HEK293 (cell line): Measurements from ENCODE around the gene SLC1A2.

Experiments
- CTCF ChIA-PET: fragments of 350-600 bp; formaldehyde crosslinking; extraction: SDS; loops from one replicate; lab custom pipeline; 2021; ENCODE audit warnings: antibody characterized with exemption; lab: Yijun Ruan, JAX
- POLR2A ChIA-PET: fragments of 300-600 bp; formaldehyde crosslinking; extraction: SDS; loops from one replicate; lab custom pipeline; 2020; ENCODE audit warnings: antibody characterized with exemption, inconsistent platforms; lab: Yijun Ruan, JAX
- H3K27ac ChIP-seq: fragments of 200-500 bp; sonication (Bioruptor generic); 2 replicates; pipeline ENCODE4 v1.5.1; 2014; ENCODE audit warnings: low read depth, low read length, control low read depth, inconsistent platforms; ENCODE audit errors: extremely low read depth
- H3K36me3 ChIP-seq, 2 experiments: fragments of 200-500 bp in 1 of 2; sonication (Bioruptor generic) in 1 of 2; 1 replicate in 1 of 2; 2 replicates in 1 of 2; pipeline ENCODE4 v1.5.1; 2014 to 2017; ENCODE audit warnings: inconsistent platforms in 2 of 2, low read length in 2 of 2; ENCODE audit not compliant: control insufficient read depth in 2 of 2, insufficient read depth in 1 of 2
- H3K4me1 ChIP-seq: fragments of 200-500 bp; sonication (Bioruptor generic); 2 replicates; pipeline ENCODE4 v1.5.1; 2014; ENCODE audit warnings: mild to moderate bottlenecking, low read length, inconsistent platforms; ENCODE audit not compliant: control insufficient read depth, insufficient read depth
- H3K4me3 ChIP-seq: 2 replicates; pipeline ENCODE4 v1.5.1; 2011; ENCODE audit warnings: low read depth, mild to moderate bottlenecking, control low read depth, low read length, moderate library complexity
- H3K9me3 ChIP-seq: fragments of 200-500 bp; sonication (Bioruptor generic); 2 replicates; pipeline ENCODE4 v1.5.1; 2014; ENCODE audit warnings: low read depth, low read length, inconsistent platforms; ENCODE audit not compliant: control insufficient read depth, insufficient read depth
- ELK4 ChIP-seq: IDR thresholded peaks from 2 replicates; pipeline ENCODE4 v1.6.1; 2011; ENCODE audit warnings: mild to moderate bottlenecking, low read depth, low read length, borderline replicate concordance
- GLI2 ChIP-seq: fragments of 450-650 bp; formaldehyde crosslinking; IDR thresholded peaks from 2 replicates; pipeline ENCODE4; 2017; ENCODE audit warnings: missing biosample characterization, missing genetic modification characterization, low read depth, borderline replicate concordance
- GLI4 ChIP-seq: fragments of 450-650 bp; formaldehyde crosslinking; IDR thresholded peaks from 2 replicates; pipeline ENCODE4 v1.5.1; 2016; ENCODE audit warnings: missing biosample characterization, missing genetic modification characterization
- KLF1 ChIP-seq: fragments of 450-650 bp; formaldehyde crosslinking; IDR thresholded peaks from 2 replicates; pipeline ENCODE4 v1.5.1; 2016; ENCODE audit warnings: missing biosample characterization, missing genetic modification characterization
- MZF1 ChIP-seq: fragments of 450-650 bp; formaldehyde crosslinking; IDR thresholded peaks from 2 replicates; pipeline ENCODE4 v1.5.1; 2017; ENCODE audit warnings: missing biosample characterization, missing genetic modification characterization, borderline replicate concordance
- PRDM2 ChIP-seq: fragments of 450-650 bp; formaldehyde crosslinking; IDR thresholded peaks from 2 replicates; pipeline ENCODE4 v1.5.1; 2016; ENCODE audit warnings: missing biosample characterization, missing genetic modification characterization, borderline replicate concordance
- TSHZ1 ChIP-seq: fragments of 450-650 bp; formaldehyde crosslinking; IDR thresholded peaks from 2 replicates; pipeline ENCODE4 v1.5.1; 2016; ENCODE audit warnings: missing biosample characterization, missing genetic modification characterization, borderline replicate concordance
- ZBTB49 ChIP-seq: fragments of 450-650 bp; formaldehyde crosslinking; IDR thresholded peaks from 2 replicates; pipeline ENCODE4 v1.5.1; 2016; ENCODE audit warnings: missing biosample characterization, missing genetic modification characterization, low read depth
- ZNF114 ChIP-seq: fragments of 450-650 bp; formaldehyde crosslinking; IDR thresholded peaks from 2 replicates; pipeline ENCODE4 v1.5.0; 2017; ENCODE audit warnings: missing biosample characterization, missing genetic modification characterization
- ZNF133 ChIP-seq: fragments of 450-650 bp; formaldehyde crosslinking; IDR thresholded peaks from 2 replicates; pipeline ENCODE4 v1.5.1; 2016; ENCODE audit warnings: missing biosample characterization, missing genetic modification characterization
- ZNF175 ChIP-seq: fragments of 450-650 bp; formaldehyde crosslinking; IDR thresholded peaks from 2 replicates; pipeline ENCODE4 v1.5.1; 2016; ENCODE audit warnings: missing biosample characterization, missing genetic modification characterization
- ZNF19 ChIP-seq: fragments of 450-650 bp; formaldehyde crosslinking; IDR thresholded peaks from 2 replicates; pipeline ENCODE4; 2016; ENCODE audit warnings: missing biosample characterization, missing genetic modification characterization, low read depth
- ZNF416 ChIP-seq: fragments of 450-650 bp; formaldehyde crosslinking; IDR thresholded peaks from 2 replicates; pipeline ENCODE4 v1.5.1; 2016; ENCODE audit warnings: missing biosample characterization, missing genetic modification characterization
- ZNF433 ChIP-seq: fragments of 450-650 bp; formaldehyde crosslinking; IDR thresholded peaks from 2 replicates; pipeline ENCODE4 v1.5.1; 2016; ENCODE audit warnings: missing biosample characterization, missing genetic modification characterization, low read depth
- ZNF521 ChIP-seq: fragments of 450-650 bp; formaldehyde crosslinking; IDR thresholded peaks from 2 replicates; pipeline ENCODE4 v1.5.1; 2017; ENCODE audit warnings: missing biosample characterization, mild to moderate bottlenecking, missing genetic modification characterization
- ZNF544 ChIP-seq: fragments of 450-650 bp; formaldehyde crosslinking; IDR thresholded peaks from 2 replicates; pipeline ENCODE4 v1.5.0; 2017; ENCODE audit warnings: missing biosample characterization, missing genetic modification characterization
- ZNF629 ChIP-seq: fragments of 450-650 bp; formaldehyde crosslinking; IDR thresholded peaks from 2 replicates; pipeline ENCODE4 v1.5.1; 2017; ENCODE audit warnings: missing biosample characterization, missing genetic modification characterization
- ZNF639 ChIP-seq: fragments of 450-650 bp; formaldehyde crosslinking; IDR thresholded peaks from 2 replicates; pipeline ENCODE4 v1.5.1; 2016; ENCODE audit warnings: missing biosample characterization, missing genetic modification characterization
- ZNF777 ChIP-seq: fragments of 450-650 bp; formaldehyde crosslinking; IDR thresholded peaks from 2 replicates; pipeline ENCODE4 v1.5.1; 2017; ENCODE audit warnings: missing biosample characterization, missing genetic modification characterization, borderline replicate concordance
- ZNF837 ChIP-seq: fragments of 450-650 bp; formaldehyde crosslinking; IDR thresholded peaks from 2 replicates; pipeline ENCODE4 v1.5.1; 2016; ENCODE audit warnings: missing biosample characterization, missing genetic modification characterization
- ZSCAN23 ChIP-seq: fragments of 450-650 bp; formaldehyde crosslinking; IDR thresholded peaks from 2 replicates; pipeline ENCODE4 v1.5.1; 2016; ENCODE audit warnings: missing biosample characterization, missing genetic modification characterization
- ZXDB ChIP-seq: fragments of 450-650 bp; formaldehyde crosslinking; IDR thresholded peaks from 2 replicates; pipeline ENCODE4 v1.5.1; 2016; ENCODE audit warnings: missing biosample characterization, missing genetic modification characterization

SLC1A2 gene

GRCh38 chr11:35295751-35296150 is 123.6 kb downstream of the SLC1A2 start:
- TF ChIP-seq ELK4: no peak
- no peak for TF ChIP-seq ZBTB49
- no peak for TF ChIP-seq ZSCAN23 (tag by site-specific recombination)
- TF ChIP-seq ZNF433: no peak
- TF ChIP-seq ZXDB (tag by site-specific recombination): no peak
- TF ChIP-seq ZNF629 (tag by site-specific recombination): no peak
- TF ChIP-seq ZNF133: no peak
- no peak for TF ChIP-seq ZNF416
- no peak for TF ChIP-seq MZF1 (tag by site-specific recombination)
- no peak for TF ChIP-seq ZNF639 (tag by site-specific recombination)
- no peak for TF ChIP-seq TSHZ1 (tag by site-specific recombination)
- no peak for TF ChIP-seq GLI4 (tag by site-specific recombination)
- Histone ChIP-seq H3K36me3 (no peaks in the 10 kb centered on the region), H3K4me3 (no peak overlapping the region), H3K4me1 (no peaks in the 10 kb centered on the region), H3K9me3 (no peaks in the 10 kb centered on the region), H3K27ac (no peak overlapping the region)
- POLR2A ChIA-PET: no interaction called here
- CTCF ChIA-PET: interaction anchor here (0.7 to 0.8 kb wide), 2 partner anchors 13 to 369 kb away, joined by 3 to 5 read pairs; no protein-coding TSS in a partner anchor

GRCh38 chr11:35293699-35294098 is 125.7 kb downstream of the SLC1A2 start:
- Histone ChIP-seq H3K36me3 (no peaks in the 10 kb centered on the region), H3K27ac (no peak overlapping the region), H3K9me3 (no peaks in the 10 kb centered on the region), H3K4me3 (no peak overlapping the region), H3K4me1 (no peaks in the 10 kb centered on the region)
- CTCF ChIA-PET: no interaction called here
- POLR2A ChIA-PET: no interaction called here
- TF ChIP-seq GLI4 (tag by site-specific recombination) (no peak), ZNF544 (tag by site-specific recombination) (no peak), ZNF19 (no peak), GLI2 (tag by site-specific recombination) (no peak), KLF1 (tag by site-specific recombination) (no peak), ZNF837 (tag by site-specific recombination) (no peak), ZNF175 (tag by site-specific recombination) (no peak), ZNF521 (tag by site-specific recombination) (no peak), PRDM2 (tag by site-specific recombination) (no peak), ZNF114 (tag by site-specific recombination) (no peak), ZNF777 (no peak)
